Measurements from ENCODE around the gene ATXN2. TPM values are rescaled to one million over a fixed set of nuclear protein-coding genes. Genes with fewer than 3 reads are reported as not detected.
A peak's percentile ranks its signal among the peaks of the same experiment; 100 is the strongest.

Gene ATXN2
- total RNA-seq, 1 experiment from 2014 or later, result 72.9 TPM

DNA sequence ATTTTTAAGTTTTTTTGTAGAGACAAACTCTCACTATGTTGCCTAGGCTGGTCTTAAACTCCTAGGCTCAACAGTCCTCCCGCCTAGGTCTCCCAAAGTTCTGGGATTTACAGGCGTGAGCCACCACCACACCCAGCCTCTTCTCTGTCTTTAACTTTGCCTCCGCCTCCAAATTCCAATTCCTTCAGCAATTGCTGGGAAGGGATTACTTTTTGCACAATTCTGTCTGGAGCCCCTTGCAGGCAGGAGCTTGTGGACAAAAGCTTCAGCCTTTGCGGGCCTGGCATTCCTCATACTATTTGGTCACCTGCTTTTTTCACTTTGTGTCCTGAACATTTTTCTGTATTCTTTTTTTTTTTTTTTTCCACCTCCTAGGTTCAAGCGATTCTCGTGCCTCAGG, 167.3 kb downstream of the ATXN2 start:
- Histone ChIP-seq H4K5ac (ENCODE audit: insufficient read length, low read depth, low read length) (no peak overlapping the region), H2BK20ac (ENCODE audit: low read depth, low read length, poor library complexity, severe bottlenecking) (no peak overlapping the region), H3K23me2 (ENCODE audit: insufficient read length, low read depth, low read length, poor library complexity, severe bottlenecking) (peaks cover 2% of the 10 kb centered on the region), H3K4me1 (ENCODE audit: insufficient read depth, low read length) (peaks cover 15% of the 10 kb centered on the region; the same call in 1 of the 2 replicates), H4K20me1 (ENCODE audit: control insufficient read depth, insufficient read depth, insufficient read length) (no peaks in the 10 kb centered on the region), H2BK120ac (ENCODE audit: low read depth, low read length, poor library complexity, severe bottlenecking) (no peak overlapping the region), H3K4me2 (ENCODE audit: insufficient read depth, insufficient read length, low read length) (no peak overlapping the region), H2AFZ (ENCODE audit: low read length) (no peak overlapping the region), H3K27me3 (ENCODE audit: insufficient read depth, low read length) (no peaks in the 10 kb centered on the region), H3K14ac (ENCODE audit: insufficient read depth, low read length) (no peak overlapping the region), H2BK12ac (ENCODE audit: insufficient read length, low read depth, low read length) (no peak overlapping the region), H2BK5ac (ENCODE audit: insufficient read length, low read length) (no peak overlapping the region), H3K79me2 (ENCODE audit: insufficient read depth, low read length) (peaks cover 17% of the 10 kb centered on the region; the same call in 1 of the 2 replicates), H3K23ac (ENCODE audit: insufficient read length, low read depth, low read length) (no peak overlapping the region), H3K79me1 (ENCODE audit: insufficient read depth, low read depth, low read length, poor library complexity, severe bottlenecking) (no peaks in the 10 kb centered on the region), H4K91ac (ENCODE audit: insufficient read length, low read depth, low read length) (no peak overlapping the region), H3K4ac (ENCODE audit: low read depth, low read length) (no peak overlapping the region), H3K18ac (ENCODE audit: insufficient read length, low read depth, low read length) (no peak overlapping the region), H3K9me3 (ENCODE audit: control insufficient read depth, low read depth, low read length) (no peaks in the 10 kb centered on the region), H2AK5ac (ENCODE audit: insufficient read length, low read length) (no peak overlapping the region), H3K27ac (ENCODE audit: insufficient read length, low read depth, low read length) (no peak overlapping the region), H2BK15ac (ENCODE audit: low read depth, low read length) (no peak overlapping the region), H3T11ph (ENCODE audit: low read length) (no peak overlapping the region), H4K8ac (replicated peaks; ENCODE audit: insufficient read length, low read depth, low read length) (no peak overlapping the region), H3K9ac (ENCODE audit: extremely low read depth, insufficient read length, low read length) (no peak overlapping the region), H3K56ac (ENCODE audit: insufficient read length, low read depth, low read length) (no peak overlapping the region)
- no CpG with 5 or more reads among the region's 6 CpGs for WGBS (ENCODE audit: extremely low coverage, insufficient read length, low lambda C conversion rate)
- DNase-seq, result no peak
- Mint-ChIP-seq H3K36me3 (ENCODE audit: insufficient read depth in 1 of 3, low read depth in 3 of 3) (peaks cover 0 to 2% (median 0%) of the 10 kb centered on the region in 3 experiments; a peak in 1 of 7 replicates), H3K4me1 (peaks cover 39 to 47% of the 10 kb centered on the region in 2 experiments), H3K9me3 (no peaks in the 10 kb centered on the region), H3K4me3 (no peak overlapping the region), H3K27ac (peak overlapping the region in 2 of 3 experiments; percentile 92; a peak in 4 of 7 replicates), H3K27me3 (ENCODE audit: low read depth) (no peaks in the 10 kb centered on the region; the same call in 1 of the 2 replicates)
- TF ChIP-seq, protein P1, sequence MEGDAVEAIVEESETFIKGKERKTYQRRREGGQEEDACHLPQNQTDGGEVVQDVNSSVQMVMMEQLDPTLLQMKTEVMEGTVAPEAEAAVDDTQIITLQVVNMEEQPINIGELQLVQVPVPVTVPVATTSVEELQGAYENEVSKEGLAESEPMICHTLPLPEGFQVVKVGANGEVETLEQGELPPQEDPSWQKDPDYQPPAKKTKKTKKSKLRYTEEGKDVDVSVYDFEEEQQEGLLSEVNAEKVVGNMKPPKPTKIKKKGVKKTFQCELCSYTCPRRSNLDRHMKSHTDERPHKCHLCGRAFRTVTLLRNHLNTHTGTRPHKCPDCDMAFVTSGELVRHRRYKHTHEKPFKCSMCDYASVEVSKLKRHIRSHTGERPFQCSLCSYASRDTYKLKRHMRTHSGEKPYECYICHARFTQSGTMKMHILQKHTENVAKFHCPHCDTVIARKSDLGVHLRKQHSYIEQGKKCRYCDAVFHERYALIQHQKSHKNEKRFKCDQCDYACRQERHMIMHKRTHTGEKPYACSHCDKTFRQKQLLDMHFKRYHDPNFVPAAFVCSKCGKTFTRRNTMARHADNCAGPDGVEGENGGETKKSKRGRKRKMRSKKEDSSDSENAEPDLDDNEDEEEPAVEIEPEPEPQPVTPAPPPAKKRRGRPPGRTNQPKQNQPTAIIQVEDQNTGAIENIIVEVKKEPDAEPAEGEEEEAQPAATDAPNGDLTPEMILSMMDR (conservative IDR thresholded peaks at IDR 0.05), result no peak

Data from H9 (cell line).